ENCODE data around the gene OST4. TPM values are rescaled to one million over a fixed set of nuclear protein-coding genes. Genes with fewer than 3 reads are reported as not detected.
"Not testable (repeated sequence)": the region's sequence is repeated elsewhere in the genome, so short reads cannot be mapped to it uniquely, and the experiment has no call there.

The OST4 gene
- total RNA-seq, 1 donor from 2014 or later = 84.6 TPM

DNA sequence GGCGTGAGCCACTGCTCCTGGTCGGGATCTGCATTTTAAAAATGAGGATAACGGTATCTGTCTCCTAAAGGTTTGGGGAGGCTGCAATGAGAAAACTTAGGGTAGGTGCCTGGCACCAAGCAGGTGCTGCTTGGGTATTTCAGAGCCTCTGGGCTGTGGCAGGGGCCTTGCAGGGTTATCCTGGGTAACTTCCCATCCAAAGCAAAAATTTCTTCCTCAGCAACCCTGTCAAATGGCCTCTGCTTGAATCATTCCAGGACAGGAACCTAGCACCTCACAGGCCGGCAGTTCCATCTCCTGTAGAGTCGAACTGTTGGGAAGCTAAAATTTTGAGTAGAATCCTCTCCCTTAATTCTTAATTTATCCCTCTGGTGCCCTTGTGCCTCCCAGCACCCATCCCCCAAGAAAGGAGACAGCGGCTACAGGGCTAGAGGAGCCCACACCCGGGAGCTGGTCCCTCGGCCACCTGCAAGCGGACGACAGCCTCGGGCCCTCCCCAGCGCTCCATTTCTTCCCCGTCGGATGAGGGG, 46.6 kb upstream of the OST4 start:
- Mint-ChIP-seq H3K9me3 (peaks cover 6% of the 10 kb centered on the region), H3K4me3 (peak overlapping the region; percentile 71), H3K27me3 (ENCODE audit: insufficient read depth, low read depth) (peaks cover 44% of the 10 kb centered on the region), H3K4me1 (peaks cover 21% of the 10 kb centered on the region), H3K27ac (no peak overlapping the region), H3K36me3 (no peaks in the 10 kb centered on the region)
- TF ChIP-seq CTCF (IDR thresholded peaks at IDR 0.05) = no peak
- TF ChIP-seq EZH2phosphoT487 (IDR thresholded peaks at IDR 0.05) = no peak
- TF ChIP-seq EZH2 (IDR thresholded peaks at IDR 0.05) = no peak
- Histone ChIP-seq H3K4me3 (peak overlapping the region; percentile 58), H3K36me3 (no peaks in the 10 kb centered on the region), H3K27ac (no peak overlapping the region), H3K79me2 (ENCODE audit: low read depth) (no peaks in the 10 kb centered on the region), H3K9ac (no peak overlapping the region), H2AFZ (replicated peaks) (peak overlapping the region; percentile 91), H3K27me3 (peaks cover 69% of the 10 kb centered on the region), H4K20me1 (ENCODE audit: low read depth) (no peaks in the 10 kb centered on the region), H3K4me1 (peaks cover 12% of the 10 kb centered on the region), H3F3A (ENCODE audit: low read depth) (peaks cover 23% of the 10 kb centered on the region), H3K4me2 (peak overlapping the region; percentile 92), H3K9me3 (ENCODE audit: low read depth) (no peaks in the 10 kb centered on the region)
- no peak for DNase-seq (ENCODE audit: low spot score)

GRCh38 chr2:27115519-27115918, 44.1 kb upstream of the OST4 start:
- H3K4me1 ChIP-seq = peaks cover 12% of the 10 kb centered on the region
- peaks cover 43% of the 10 kb centered on the region for H3K27me3 ChIP-seq
- TF ChIP-seq EZH2 (IDR thresholded peaks at IDR 0.05) (no peak), CTCF (IDR thresholded peaks at IDR 0.05) (no peak), EZH2phosphoT487 (IDR thresholded peaks at IDR 0.05) (no peak)
- H3K36me3 Mint-ChIP-seq = no peaks in the 10 kb centered on the region
- H3K4me1 Mint-ChIP-seq = peaks cover 21% of the 10 kb centered on the region
- peaks cover 23% of the 10 kb centered on the region for H3F3A ChIP-seq (ENCODE audit: low read depth)
- H4K20me1 ChIP-seq (ENCODE audit: low read depth) = no peaks in the 10 kb centered on the region
- H3K9me3 Mint-ChIP-seq = peaks cover 2% of the 10 kb centered on the region
- H3K79me2 ChIP-seq (ENCODE audit: low read depth) = no peaks in the 10 kb centered on the region
- no peaks in the 10 kb centered on the region for H3K36me3 ChIP-seq
- no peak overlapping the region for H3K4me3 Mint-ChIP-seq
- no peak overlapping the region for H3K27ac ChIP-seq
- no peak overlapping the region for H3K4me3 ChIP-seq
- no peak overlapping the region for H3K27ac Mint-ChIP-seq
- H3K4me2 ChIP-seq = no peak overlapping the region
- peaks cover 34% of the 10 kb centered on the region for H3K27me3 Mint-ChIP-seq (ENCODE audit: insufficient read depth, low read depth)
- no peak overlapping the region for H2AFZ ChIP-seq (replicated peaks)
- no peak for DNase-seq (ENCODE audit: low spot score)
- no peaks in the 10 kb centered on the region for H3K9me3 ChIP-seq (ENCODE audit: low read depth)
- H3K9ac ChIP-seq = no peak overlapping the region

GRCh38 chr2:27111392-27112078, 40.1 kb upstream of the OST4 start:
- H3K4me1 ChIP-seq; H3K4me3 ChIP-seq; H3K36me3 ChIP-seq; H3K27ac ChIP-seq; H3K27me3 ChIP-seq; H3K9me3 ChIP-seq (ENCODE audit: low read depth); H4K20me1 ChIP-seq (ENCODE audit: low read depth); H3K4me2 ChIP-seq; H3K36me3 Mint-ChIP-seq; DNase-seq (ENCODE audit: low spot score); H2AFZ ChIP-seq (replicated peaks); H3K79me2 ChIP-seq (ENCODE audit: low read depth); H3K9ac ChIP-seq; H3F3A ChIP-seq (ENCODE audit: low read depth); H3K4me3 Mint-ChIP-seq; H3K27ac Mint-ChIP-seq; H3K9me3 Mint-ChIP-seq: not testable (repeated sequence)
- peaks cover 10% of the 10 kb centered on the region for H3K4me1 Mint-ChIP-seq
- peaks cover 11% of the 10 kb centered on the region for H3K27me3 Mint-ChIP-seq (ENCODE audit: insufficient read depth, low read depth)

- H3K9me3 ChIP-seq (ENCODE audit: low read depth); DNase-seq (ENCODE audit: low spot score); H3K9ac ChIP-seq; H3K4me3 Mint-ChIP-seq; H3K27me3 Mint-ChIP-seq (ENCODE audit: insufficient read depth, low read depth); H3K4me1 ChIP-seq; H2AFZ ChIP-seq (replicated peaks); H3F3A ChIP-seq (ENCODE audit: low read depth); H3K36me3 Mint-ChIP-seq; H3K9me3 Mint-ChIP-seq; H3K27me3 ChIP-seq; H3K36me3 ChIP-seq; H3K4me2 ChIP-seq; H4K20me1 ChIP-seq (ENCODE audit: low read depth); H3K27ac Mint-ChIP-seq; H3K79me2 ChIP-seq (ENCODE audit: low read depth); H3K27ac ChIP-seq; H3K4me3 ChIP-seq: not testable (repeated sequence)
- H3K4me1 Mint-ChIP-seq = peaks cover 10% of the 10 kb centered on the region
These were observed 39.3 kb upstream of the OST4 start for GRCh38 chr2:27110603-27111352.
